ENCODE results near the gene BSND.
A peak's percentile ranks its signal among the peaks of the same experiment; 100 is the strongest.

The BSND gene

DNA sequence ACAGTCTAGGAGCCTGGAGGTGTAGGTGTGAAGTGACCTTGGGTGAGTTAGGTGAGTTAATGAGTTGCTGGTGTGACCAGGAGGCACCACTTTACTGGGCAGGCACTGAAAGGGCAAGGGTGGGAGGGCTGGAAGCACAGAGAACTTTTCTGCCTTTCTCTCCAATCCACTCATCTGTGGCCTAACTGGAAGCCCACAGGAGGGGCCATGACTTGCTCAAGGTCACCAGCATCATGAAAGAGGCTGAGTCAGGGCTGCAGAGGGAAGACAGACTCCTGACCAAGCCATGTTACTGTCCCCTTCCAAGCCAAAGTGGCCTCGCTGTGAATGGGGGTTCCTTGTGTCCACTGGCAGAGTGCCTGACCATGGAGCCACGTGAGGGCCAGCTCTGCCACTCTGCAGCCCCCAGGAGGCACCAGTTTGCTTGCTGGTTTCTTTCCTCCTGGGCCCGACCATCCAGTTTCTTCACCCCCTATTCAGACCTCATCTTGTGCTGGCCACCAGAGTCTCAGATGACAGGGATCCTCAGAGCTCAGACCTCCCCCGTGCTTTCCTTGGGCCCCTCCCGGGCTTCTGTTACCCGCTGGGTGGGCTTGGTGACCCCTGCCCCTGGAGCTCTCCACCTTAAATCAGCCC, 4.3 kb upstream of the BSND start:
- no peak for DNase-seq (ENCODE audit: low spot score)

DNA sequence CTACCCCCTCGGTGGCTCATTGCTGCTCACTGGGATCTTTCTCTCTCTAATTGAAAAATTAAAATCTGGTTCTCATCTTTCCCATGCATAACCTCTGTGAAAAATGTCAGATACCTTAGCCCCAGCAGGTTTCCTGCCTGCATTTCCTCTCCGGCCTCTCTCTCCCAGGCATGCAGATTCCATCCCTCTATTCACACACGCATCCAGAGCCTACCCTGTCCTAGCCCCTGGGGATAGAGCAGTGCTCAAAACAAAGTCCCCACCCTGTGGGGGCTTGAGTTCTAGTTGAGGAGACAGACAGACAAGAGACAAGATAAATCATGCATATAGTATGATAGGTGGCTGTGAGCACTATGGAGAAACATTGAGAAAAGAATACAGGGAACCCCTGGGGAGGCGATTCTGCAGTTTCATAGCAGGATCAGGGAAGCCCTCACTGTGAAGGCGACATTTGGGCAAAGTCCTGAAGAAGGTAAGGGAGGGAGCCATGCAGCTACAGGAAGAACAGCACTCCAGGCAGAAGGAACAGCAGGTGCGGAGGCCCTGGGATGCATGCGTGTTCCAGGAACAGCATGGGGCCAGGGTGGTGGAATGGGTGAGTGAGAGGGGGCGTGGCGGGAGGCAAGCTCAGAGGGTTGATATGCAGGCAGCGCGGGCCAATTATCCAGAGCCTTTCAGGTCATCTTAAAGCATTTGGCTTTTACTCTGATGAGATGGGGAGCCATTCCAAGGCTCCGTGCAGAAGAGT, 3.5 kb upstream of the BSND start:
- DNase-seq (ENCODE audit: low spot score), result no peak

DNA sequence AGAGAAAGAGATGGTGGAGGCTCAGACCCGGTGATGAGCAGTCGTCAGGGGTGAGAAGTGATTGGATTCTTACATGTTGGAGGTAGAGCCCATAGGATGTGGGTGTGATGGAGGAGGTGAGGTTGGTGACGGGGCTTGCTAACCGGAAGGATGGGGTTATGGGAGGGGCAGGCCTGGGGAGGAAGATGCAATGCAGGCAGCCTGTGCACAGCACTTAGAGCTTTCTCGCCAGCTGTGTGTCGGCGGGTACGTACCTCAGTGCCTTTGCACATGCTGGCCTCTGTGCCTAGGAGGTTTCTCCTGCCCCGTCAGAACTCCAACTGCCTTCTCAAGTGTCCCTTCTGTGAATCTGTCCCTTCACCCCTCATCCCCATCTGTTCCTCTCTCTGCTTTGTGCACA, 2.9 kb upstream of the BSND start:
- DNase-seq (ENCODE audit: low spot score), result no peak

DNA sequence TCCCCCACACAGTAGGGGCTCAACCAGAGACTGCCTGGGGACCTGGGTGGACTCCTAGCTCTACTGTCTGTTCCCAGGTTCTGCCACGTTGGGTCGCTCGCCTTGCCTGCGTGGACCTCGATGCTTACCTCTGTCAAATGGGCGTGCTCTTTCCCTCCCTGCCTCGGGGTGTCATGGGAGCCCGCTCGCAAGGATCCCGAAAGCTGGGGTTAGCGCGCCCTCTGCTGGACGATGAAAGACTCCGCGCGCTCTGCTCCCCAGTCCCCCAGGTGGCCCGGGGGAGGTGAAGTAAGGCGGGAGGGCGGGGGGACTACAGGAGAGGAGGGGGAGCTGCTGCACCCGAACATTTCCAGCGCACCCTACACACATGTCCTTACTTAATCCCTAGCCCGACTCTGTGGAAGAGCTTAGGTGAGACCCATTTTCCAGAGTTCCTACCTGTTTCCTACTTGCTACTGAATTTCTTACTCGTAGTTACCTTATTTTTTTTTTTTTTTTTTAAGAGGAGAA, 2.3 kb upstream of the BSND start:
- peak; percentile 75 for DNase-seq (ENCODE audit: low spot score)

DNA sequence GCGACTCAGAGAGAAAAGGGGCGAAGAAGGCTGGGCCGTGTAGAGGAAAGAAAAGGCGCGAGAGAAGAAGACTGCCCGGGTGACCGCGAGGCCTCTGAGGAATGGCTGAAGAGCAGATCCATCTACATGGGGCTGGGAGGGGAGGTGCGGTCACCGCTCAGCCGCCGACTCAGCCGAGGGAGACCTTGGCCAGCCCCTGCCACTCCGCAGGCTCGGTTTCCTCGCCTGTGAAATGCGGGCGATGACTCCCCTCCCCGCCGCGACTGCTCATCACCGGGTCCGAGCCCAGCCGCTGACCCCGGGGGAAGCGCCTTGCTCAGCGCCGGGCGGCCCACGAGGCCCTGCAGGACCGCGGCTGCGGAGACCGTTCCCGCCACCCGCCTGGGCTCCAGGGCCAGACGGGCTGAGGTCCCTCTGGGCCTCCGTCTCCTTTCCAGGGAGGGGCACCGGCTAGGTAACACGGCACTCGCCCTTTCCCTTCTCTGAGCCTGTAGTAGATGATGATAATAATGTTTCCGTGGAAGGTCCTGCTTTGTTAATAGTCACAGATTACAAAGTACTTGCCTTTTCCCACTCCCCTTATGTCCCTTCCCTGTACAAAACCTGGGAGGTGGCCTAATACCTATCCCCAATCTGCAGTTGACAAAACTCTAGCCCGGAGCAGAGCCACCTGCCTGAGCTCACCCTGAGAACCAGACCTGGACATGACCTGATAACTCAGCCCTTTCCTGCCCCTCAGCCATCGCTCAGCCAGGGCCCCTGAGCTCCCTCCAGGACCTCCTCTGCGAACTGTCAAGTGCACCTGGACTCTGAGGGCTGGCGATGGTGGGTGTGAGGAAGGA, 1.6 kb upstream of the BSND start:
- DNase-seq (ENCODE audit: low spot score), result no peak

DNA sequence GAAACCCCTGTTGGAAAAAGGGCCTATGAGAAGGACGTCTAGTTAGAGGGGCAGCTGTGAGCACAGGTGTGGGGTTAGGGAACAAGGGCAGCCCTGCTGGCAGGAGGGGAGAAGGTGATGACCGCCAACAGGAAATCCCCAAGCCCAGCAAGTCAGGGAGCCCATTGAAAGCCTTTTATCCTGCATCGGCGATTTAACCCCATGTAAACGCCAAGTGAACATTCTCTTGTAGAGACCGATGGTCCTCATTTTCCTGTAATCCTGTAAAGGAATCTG, 1.1 kb upstream of the BSND start:
- DNase-seq (ENCODE audit: low spot score), result no peak

DNA sequence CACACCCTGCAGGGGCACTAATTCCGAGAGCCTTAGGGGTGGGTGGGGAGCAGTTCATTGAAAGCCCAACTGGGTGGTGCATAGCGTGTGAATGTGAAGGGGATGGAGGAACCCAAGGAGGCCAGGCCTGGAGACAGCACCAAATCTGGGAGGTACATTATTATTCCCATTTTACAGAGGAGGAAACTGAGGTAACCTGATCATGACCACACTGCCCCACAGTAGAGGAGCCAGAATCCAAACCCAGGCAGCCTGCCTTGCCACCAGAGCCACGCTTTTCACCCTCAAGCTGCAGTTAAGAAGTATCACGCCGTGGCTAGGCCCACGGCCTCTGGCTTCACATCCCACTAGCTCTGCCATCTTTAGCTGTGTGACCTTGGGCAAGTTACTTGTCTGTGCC, 633 bp upstream of the BSND start:
- DNase-seq (ENCODE audit: low spot score), result no peak

DNA sequence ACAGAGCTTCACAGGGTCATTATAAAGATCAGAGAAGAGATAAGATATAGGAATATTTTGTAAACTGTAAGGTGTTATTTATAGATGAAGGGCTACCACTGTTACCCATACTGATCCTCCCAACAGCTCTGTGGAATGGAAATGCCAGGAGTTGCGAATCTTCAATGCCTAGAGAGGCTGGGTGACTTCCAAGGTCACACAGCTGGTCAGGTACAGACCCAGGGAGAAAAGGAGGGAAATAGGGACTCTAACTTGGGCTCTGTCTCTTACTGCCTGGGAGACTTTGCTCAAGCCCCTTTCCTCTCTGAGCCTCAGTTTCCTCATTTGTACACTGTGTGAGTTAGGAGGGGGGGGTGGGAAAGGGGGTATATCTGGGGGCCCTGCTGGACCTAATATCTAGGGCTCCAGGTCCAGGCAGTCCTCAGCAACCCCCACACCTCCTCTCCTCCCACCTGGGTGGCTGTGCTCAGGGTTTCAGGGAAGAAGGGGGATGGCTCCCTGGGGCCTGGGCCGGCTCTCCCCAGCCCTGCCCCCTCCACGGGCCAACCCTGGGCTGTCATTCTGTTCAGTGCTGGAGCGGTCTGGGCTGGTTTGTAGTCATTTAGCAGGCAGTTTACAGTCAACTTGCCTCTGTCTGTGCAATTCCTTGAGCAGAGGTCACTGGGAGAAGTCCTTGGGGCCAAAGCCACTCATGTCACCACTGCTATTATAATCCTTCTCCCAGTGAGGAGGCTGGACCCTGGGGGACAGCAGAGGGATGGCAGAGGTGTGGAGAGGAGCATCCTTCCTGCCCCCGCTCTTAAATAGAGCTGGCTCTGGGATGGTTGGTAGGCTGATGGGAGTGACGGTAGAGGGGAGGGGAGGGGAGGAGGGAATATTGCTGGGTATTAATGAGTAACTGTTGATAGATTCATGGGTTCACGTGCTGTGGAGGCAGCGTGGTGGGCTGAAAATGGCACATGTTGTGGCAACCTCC, 1.7 kb downstream of the BSND start:
- no peak for DNase-seq (ENCODE audit: low spot score)

DNA sequence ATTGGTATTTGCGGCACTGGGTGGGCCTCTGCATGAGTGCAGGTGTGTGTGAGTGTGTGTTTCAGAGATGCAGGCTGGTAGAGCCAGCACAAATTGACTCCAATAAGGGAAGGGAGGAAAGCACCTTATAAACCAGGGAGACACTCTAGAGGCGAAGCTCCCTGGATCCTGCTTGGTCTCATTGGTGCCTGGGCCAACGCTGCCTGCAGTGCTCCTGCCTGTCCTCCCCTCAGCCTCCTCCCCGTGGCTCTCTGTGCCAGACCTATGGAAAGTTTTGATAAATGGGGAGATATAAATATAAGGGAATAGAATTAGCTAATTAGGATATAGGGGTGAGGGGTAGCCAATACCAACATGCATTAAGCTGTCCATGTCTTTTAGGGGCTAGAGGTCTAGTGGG, 2.6 kb downstream of the BSND start:
- DNase-seq (ENCODE audit: low spot score), result no peak

DNA sequence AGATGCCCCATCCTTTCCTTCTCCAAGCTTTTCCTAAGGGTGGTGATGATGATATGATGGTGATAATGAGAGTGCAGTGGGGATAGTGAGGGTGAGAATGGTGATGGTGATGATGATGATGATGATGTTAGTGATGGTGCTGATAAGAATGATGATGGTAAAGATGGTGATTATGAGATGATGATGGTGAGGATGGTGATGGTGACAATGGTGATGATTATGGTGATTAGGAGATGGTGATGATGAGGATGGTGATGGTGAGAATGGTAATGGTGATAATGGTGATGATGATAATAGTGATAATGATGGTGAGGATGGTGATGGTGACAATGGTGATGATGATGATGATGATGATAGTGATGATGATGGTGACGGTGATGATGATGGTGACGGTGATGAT, 4.0 kb downstream of the BSND start:
- DNase-seq (ENCODE audit: low spot score), result no peak

DNA sequence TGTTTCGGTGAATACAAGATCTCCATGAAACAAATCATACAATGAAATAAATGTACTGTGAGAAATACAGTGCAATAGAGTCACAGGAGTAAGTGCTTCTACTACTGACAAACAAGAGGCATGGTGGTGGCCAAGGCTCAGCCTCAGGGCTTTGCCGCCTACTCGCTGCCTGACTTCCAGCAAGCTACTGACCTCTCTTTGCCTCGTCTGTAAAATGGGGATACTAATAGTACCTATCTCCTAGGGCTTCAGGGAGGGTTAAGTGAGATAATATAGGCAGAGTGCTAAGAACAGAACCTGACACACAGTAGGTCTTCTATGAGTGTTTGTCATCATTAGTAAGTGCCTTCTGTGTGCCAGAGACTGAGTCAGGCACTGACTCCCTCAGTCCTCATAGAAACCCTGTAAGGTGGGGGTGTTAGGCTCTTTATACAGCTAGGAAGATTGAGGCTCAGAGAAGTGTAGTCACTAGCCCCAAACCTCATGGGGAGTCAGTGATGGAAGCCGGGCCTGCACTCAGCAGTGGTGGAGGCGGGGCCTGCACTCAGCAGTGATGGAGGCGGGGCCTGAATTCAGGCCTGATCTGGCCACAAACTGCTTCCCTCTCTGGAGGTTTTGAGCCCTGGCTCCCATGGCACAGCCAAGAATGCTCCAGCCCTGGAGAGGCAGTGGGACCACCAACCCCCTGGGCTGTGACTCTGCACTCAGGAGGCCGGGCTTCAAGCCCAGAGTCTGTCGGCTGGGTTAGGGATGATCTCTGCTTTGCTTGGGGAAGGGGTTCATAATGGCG, 6.8 kb downstream of the BSND start:
- DNase-seq (ENCODE audit: low spot score), result no peak

DNA sequence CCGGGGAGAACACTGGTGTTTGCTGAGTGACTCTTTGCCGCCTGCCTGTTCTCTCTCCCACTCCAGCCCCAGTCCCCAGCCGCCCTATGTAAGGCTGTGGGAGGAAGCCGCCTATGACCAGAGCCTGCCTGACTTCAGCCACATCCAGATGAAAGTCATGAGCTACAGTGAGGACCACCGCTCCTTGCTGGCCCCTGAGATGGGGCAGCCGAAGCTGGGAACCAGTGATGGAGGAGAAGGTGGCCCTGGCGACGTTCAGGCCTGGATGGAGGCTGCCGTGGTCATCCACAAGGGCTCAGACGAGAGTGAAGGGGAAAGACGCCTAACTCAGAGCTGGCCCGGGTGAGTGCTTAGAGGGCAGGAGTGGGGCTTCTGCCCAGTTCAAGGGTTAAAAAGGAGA, 8.2 kb downstream of the BSND start:
- no peak for DNase-seq (ENCODE audit: low spot score)

DNA sequence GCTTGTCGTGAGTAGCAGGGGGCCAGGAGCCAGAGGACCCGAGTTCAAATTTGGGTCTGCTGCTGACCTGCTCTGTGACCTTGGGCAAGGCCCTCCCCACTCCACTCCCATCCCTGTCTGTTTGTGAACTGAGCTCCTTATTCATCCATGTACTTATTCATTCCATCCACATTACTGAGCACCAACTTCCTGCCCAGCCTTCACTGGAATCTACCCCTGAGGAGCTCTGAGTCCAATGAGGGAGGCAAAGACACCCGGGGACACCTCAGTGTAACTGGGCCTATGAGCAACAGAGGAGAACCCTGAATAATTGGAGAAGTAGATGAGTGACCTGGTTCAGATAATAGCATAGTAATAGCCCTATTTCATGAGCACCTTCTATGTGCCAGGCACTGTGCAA, 8.9 kb downstream of the BSND start:
- DNase-seq (ENCODE audit: low spot score), result no peak

DNA sequence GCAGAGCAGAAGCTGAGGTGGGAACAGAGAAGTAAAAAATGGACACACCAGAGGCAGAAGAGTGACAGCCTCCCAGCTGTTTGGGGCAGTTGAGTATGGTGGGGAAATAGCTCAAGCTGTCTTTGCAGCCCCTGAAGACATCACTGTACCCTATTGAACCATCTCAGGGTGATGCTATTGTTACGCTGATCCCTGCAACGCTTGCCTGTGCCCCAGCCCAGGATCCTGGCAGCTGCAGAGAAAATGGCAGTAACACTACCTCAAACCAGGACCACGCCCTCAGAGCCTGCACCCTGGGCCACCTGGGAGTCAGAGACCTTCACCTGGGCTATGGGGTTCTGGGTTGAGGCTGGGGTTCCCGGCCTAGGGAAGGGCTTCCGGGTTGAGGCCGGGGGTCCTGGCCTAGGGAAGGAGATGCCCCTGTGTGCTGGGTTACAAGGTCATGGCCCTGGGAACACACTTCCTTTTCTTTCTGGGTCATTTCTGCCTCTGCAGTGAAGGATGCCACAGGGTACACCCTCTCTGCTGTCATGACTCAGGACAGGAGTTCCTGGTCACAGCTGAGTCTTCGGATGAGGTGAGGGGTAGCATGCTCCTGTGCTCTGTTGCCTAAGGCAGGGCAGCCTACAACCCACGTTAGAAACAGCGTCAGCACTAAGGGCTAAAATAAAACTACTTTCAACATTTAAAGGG, 11.6 kb downstream of the BSND start:
- no peak for DNase-seq (ENCODE audit: low spot score)

DNA sequence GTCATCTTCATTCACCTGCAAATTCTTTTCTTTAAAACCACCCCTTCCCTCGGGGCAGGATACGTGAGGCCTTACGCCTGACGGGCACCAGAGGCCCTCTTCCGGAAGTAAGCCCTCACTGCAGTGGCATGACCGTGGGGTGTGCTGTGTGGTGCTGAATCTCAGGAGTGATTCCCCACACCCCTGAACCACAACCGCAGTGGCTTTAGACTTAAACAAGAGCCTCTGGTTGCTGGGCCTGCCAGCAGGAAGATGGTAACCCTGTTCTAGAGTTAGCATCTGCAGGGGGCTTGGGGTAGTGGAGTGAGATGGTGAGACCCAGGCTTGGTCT, 12.1 kb downstream of the BSND start:
- no peak for DNase-seq (ENCODE audit: low spot score)

DNA sequence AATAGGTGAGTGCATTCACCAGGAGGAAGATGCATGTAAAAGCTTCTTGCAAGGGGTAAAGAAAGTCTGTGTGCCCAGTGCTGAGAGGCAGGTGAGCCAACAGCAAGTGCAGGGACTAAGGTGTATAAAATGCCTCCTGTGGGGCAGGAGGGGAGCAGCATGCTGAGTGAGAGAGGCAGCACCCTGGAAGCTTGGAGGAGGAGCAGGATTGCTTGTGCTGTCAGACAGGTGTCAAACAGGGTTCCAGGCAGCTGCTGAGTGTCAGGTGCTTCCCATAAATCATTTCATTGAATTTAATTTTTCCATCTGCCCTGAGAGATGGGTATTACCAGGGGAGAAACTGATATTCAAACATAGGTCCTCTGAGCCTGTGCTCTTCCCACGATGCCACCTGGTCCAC, 13.9 kb downstream of the BSND start:
- DNase-seq (ENCODE audit: low spot score), result no peak

DNA sequence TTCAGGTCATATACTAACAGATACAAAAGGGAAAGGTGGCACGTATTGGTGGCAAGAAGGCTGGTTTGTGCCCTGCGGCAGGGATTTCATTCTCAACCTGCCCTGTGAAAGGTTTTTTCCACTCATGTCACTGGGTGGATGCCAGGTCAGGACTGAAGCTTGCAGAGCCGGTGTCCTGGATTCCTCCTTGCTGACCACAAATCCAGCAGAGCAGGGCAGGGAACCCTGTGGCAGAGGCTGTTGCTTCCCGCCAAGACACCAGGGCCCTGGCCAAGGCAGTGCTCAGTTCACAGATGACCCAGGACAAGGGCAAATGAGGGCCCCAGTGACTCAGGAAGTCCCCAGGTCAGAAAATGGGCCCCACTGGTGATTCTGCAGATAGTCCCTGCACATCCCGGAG, 16.4 kb downstream of the BSND start:
- DNase-seq (ENCODE audit: low spot score), result peak; percentile 93

DNA sequence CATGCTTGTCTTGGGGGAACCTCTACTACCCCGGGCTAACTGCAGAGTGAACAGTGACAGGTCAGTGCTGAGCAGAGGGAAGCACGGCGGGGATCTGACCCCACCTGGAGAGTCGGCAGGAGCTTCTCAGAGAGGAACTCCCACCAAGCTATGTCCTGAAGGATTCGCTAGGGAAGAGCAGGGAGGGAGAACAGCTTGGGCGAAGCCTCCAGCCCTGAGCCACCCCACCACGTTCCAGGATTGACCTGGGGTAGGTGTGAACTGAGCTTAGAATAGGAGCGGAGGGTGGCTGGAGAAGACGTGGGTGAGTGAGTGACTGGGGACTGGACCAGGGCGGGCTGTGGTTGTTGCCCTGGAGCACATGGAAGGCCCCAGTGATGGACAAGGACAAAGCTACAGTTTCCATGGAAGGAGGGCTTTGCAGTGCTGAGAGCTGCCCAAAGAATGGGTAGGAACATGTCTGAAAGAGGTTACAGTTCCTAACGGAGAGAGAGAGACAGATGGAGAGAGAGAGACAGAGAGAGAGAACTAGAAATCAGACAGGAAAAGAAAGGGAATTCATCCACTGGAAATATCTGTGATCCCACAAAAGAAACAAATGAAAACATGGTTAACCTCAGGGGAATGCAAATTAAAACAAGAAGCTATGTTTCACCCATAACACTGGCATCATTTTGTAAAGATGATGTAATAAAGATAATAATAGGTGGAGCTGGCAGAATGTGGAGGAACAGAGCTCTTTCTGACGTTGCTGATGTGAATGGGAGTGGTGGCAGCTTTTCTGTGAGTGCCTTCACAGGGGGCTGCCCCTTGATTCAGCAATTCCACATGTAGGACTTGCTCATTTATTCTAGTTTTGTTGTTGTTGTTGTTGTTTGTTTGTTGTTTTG, 17.2 kb downstream of the BSND start:
- DNase-seq (ENCODE audit: low spot score), result no peak

DNA sequence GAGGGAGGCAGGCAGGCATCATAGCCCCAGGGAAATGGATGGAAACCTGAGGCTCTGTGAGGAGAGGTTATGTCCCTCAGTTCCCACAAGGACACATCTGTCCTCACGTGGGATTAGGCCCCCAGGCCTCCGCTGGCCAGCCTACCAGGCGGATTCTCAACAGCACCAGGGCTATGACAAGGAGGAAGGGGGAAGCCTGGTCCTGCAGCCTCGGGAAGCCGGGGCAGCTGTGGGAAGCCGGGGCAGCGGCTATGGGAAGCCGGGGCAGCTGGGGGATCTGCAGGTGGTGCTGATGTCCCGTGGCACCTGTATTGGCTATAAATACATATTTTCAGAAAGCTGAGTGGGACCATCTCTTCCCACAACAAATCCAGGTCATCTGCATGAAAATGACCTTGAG, 19.7 kb downstream of the BSND start:
- no peak for DNase-seq (ENCODE audit: low spot score)

Data from cerebellar cortex (tissue), 1 donor.